ENCODE measurements around the gene EIF2D. TPM values are rescaled to one million over a fixed set of nuclear protein-coding genes. Genes with fewer than 3 reads are reported as not detected.

EIF2D gene
- total and polyA plus RNA-seq, 9 of the 15 experiments (the other 6 are each of a cell fraction or from before 2014, with no cell fraction given): 81.1 to 138 (median 93.9) TPM

DNA sequence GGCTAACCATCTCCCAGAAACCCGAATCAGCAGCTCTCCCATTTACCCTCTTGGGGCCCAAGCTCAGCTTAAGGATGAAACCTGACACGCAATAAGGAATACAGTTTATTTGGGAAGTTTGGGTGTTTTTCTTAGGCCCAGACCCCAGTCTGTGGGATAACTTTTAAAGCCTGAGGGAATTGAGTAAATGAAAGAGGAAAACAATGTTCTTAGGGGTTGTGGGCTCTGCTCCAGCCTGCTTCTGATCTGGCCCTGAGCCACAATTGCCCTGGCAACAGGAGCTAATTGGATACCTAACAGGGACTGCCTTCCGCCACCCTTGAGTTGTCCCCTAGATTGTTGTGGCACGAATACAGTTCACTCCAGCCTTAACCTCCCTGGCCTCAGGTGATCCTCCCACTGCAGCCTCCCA lies 43.2 kb upstream of the EIF2D start:
- Histone ChIP-seq H3K79me2 (ENCODE audit: control insufficient read depth, insufficient read depth, low read length) (peaks cover 24% of the 10 kb centered on the region), H3K9me3 (replicated peaks; ENCODE audit: control insufficient read depth, insufficient read depth, low read depth, low read length) (no peaks in the 10 kb centered on the region), H2AFZ (ENCODE audit: low read depth, low read length) (no peak overlapping the region), H3K4me2 (ENCODE audit: insufficient read depth, low read length) (no peak overlapping the region), H4K20me1 (replicated peaks; ENCODE audit: control insufficient read depth, insufficient read depth, low read length) (no peaks in the 10 kb centered on the region), H3K27me3 (ENCODE audit: control insufficient read depth in 2 of 2, insufficient read depth in 2 of 2, low read length in 2 of 2) (no peaks in the 10 kb centered on the region), H3K27ac (ENCODE audit: extremely low read depth, low read depth, low read length) (no peak overlapping the region), H3K9me1 (ENCODE audit: control insufficient read depth, insufficient read depth, low read length) (no peaks in the 10 kb centered on the region), H3K9ac (ENCODE audit: insufficient read depth in 1 of 2, low read depth in 2 of 2, low read length in 2 of 2) (no peak overlapping the region), H3K4me1 (replicated peaks in 1 of 2; ENCODE audit: control insufficient read depth in 2 of 2, insufficient read depth in 2 of 2, low read length in 2 of 2) (peaks cover 37 to 71% of the 10 kb centered on the region in 2 experiments), H3K4me3 (no peak overlapping the region), H3K36me3 (ENCODE audit: control insufficient read depth, insufficient read depth, low read length) (peaks cover 28% of the 10 kb centered on the region)
- in situ Hi-C loops (cut with MboI) (no loop called here), intact Hi-C loops (cut with micrococcal nuclease) (no loop called here)
- peak; percentile 16 for TF ChIP-seq NFIC (IDR thresholded peaks at IDR 0.05)
- no peak for TF ChIP-seq TCFL5 (CRISPR knock-in tag; conservative IDR thresholded peaks at IDR 0.05)
- ChIA-PET POLR2A (interaction anchor here (1.3 to 2.8 kb wide), 3 partner anchors 9 to 21 kb away, joined by 4 to 18 read pairs (median 6); partner anchors contain the start of gene DYRK3), CTCF (ENCODE audit: low intra/inter-chr PET ratio) (no interaction called here)
- no peak for ATAC-seq
- DNase-seq (ENCODE audit: extremely low read depth in 1 of 4, low spot score in 3 of 4): no peak
- no TSS peak for BruUV-seq (replicated peaks)
- no peak for FAIRE-seq
- 78% methylated on average over 4 of the region's 4 CpGs for WGBS (ENCODE audit: insufficient coverage, low coverage, missing lambda C conversion rate)

GRCh38 chr1:206654828-206655227 lies 42.6 kb upstream of the EIF2D start:
- DNase-seq (ENCODE audit: extremely low read depth in 1 of 4, low spot score in 3 of 4) (no peak), ATAC-seq (no peak), FAIRE-seq (no peak)
- TF ChIP-seq FOXA1 (IDR thresholded peaks at IDR 0.05; ENCODE audit: borderline replicate concordance): no peak
- peak; percentile 25; the same call in 1 of the 2 replicates for TF ChIP-seq MAFG (tag; conservative IDR thresholded peaks at IDR 0.05)
- ChIA-PET POLR2A (interaction anchor here (1.4 to 2.8 kb wide), 2 partner anchors 9 to 20 kb away, joined by 6 to 18 read pairs; partner anchors contain the start of gene DYRK3), CTCF (ENCODE audit: low intra/inter-chr PET ratio) (no interaction called here)
- Histone ChIP-seq H3K9ac (ENCODE audit: insufficient read depth in 1 of 2, low read depth in 2 of 2, low read length in 2 of 2) (no peak overlapping the region), H3K36me3 (ENCODE audit: control insufficient read depth, insufficient read depth, low read length) (peaks cover 29% of the 10 kb centered on the region), H3K79me2 (ENCODE audit: control insufficient read depth, insufficient read depth, low read length) (peaks cover 28% of the 10 kb centered on the region), H3K27ac (ENCODE audit: extremely low read depth, low read depth, low read length) (no peak overlapping the region), H3K4me3 (no peak overlapping the region), H2AFZ (ENCODE audit: low read depth, low read length) (no peak overlapping the region), H3K27me3 (ENCODE audit: control insufficient read depth in 2 of 2, insufficient read depth in 2 of 2, low read length in 2 of 2) (no peaks in the 10 kb centered on the region), H3K4me2 (ENCODE audit: insufficient read depth, low read length) (no peak overlapping the region), H3K4me1 (replicated peaks in 1 of 2; ENCODE audit: control insufficient read depth in 2 of 2, insufficient read depth in 2 of 2, low read length in 2 of 2) (peaks cover 31 to 72% of the 10 kb centered on the region in 2 experiments), H4K20me1 (replicated peaks; ENCODE audit: control insufficient read depth, insufficient read depth, low read length) (no peaks in the 10 kb centered on the region), H3K9me1 (ENCODE audit: control insufficient read depth, insufficient read depth, low read length) (no peaks in the 10 kb centered on the region), H3K9me3 (replicated peaks; ENCODE audit: control insufficient read depth, insufficient read depth, low read depth, low read length) (no peaks in the 10 kb centered on the region)
- intact Hi-C loops (cut with micrococcal nuclease) (no loop called here), in situ Hi-C loops (cut with MboI) (no loop called here)
- BruUV-seq (replicated peaks): no TSS peak
- 58% methylated on average over 2 of the region's 2 CpGs for WGBS (ENCODE audit: insufficient coverage, low coverage, missing lambda C conversion rate)
